Mucosa of stomach (tissue), 1 donor: ENCODE data around the gene ISY1.

Experiments used
- H3K27me3 ChIP-seq: one replicate; pipeline ENCODE4 v1.7.0; 2013; ENCODE audit warnings: mild to moderate bottlenecking, low read length; ENCODE audit not compliant: control insufficient read depth, insufficient read depth
- H3K36me3 ChIP-seq: one replicate; pipeline ENCODE4 v1.7.0; 2013; ENCODE audit warnings: low read length; ENCODE audit not compliant: control insufficient read depth, insufficient read depth
- H3K4me1 ChIP-seq: one replicate; pipeline ENCODE4 v1.7.0; 2013; ENCODE audit warnings: mild to moderate bottlenecking, low read length; ENCODE audit not compliant: control insufficient read depth, insufficient read depth
- H3K4me3 ChIP-seq: one replicate; pipeline ENCODE4 v1.7.0; 2013; ENCODE audit warnings: low read length
- H3K9ac ChIP-seq: one replicate; pipeline ENCODE4 v1.7.0; 2013; ENCODE audit warnings: mild to moderate bottlenecking, low read length, moderate library complexity
- H3K9me3 ChIP-seq: one replicate; pipeline ENCODE4 v1.7.0; 2013; ENCODE audit warnings: mild to moderate bottlenecking, low read length, moderate library complexity; ENCODE audit not compliant: control insufficient read depth
- donor health status: Pancreatic carcinoma.

ISY1 gene

DNA sequence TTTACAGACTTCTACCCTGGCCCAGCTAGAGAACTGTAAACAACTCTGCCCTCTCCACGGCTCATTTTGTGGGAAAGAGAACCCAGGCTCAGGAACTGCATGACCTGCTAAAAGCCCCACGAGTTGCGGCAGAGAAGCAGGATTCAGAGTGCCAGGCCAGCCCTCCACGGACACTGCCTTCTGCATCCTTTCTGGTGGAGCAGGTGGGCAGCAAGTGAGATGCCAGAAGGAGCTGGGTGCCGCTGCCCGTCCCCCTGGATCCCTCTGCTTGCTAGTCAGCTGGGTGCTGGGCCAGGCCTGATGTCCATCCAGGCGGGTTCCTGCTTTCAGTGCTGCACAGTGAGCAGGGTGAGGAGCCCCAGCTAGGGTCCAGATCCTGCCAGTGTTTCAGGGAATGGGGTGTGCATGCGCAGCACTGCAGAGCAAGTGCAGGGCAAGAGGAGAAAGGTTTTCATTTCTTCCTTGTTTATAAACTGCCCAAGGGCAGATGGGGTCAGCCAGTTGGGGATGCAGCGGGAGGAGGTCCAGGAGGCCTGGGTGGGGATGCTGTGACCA lies 34.1 kb downstream of the ISY1 start:
- Histone ChIP-seq H3K4me1 (peaks cover 15% of the 10 kb centered on the region), H3K9ac (no peak overlapping the region), H3K9me3 (no peaks in the 10 kb centered on the region), H3K36me3 (peaks cover 4% of the 10 kb centered on the region), H3K4me3 (no peak overlapping the region), H3K27me3 (no peaks in the 10 kb centered on the region)

DNA sequence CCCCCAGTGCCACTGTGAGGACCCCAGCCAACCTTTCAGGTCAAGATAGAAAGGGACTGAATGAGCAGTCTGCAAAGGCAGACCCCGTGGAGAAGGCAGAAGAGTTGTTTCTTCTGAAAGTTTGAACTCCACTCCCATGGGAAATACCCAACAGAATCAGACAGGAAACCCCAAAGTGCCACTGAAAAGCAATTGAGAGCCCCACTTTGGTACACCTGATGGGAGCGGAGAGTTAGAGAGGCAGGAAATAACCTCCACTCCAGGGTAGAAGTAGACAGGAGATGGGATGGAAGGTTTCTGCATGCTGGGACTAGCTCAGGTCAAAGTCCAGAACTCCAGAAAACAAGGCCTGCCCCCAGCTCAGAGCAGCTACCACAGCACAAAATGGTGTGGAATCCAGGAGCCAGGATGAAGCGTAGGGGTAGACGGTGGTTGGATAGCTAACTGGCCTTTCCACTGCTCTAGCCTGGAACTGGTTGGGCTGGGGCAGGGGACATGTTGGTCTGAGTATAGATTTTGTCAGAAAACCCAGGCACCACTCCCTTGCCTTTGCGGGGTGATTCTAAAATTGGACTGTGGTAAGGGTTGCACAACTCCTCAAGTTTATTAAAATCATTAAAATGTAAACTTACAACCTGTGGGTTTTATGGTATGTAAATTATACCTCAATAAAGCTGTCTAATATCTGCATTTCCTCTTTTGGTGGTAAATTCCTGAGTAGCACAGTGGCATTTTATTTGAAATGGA lies 37.4 kb downstream of the ISY1 start:
- H3K9me3 ChIP-seq, result no peaks in the 10 kb centered on the region
- H3K9ac ChIP-seq, result no peak overlapping the region
- H3K36me3 ChIP-seq, result no peaks in the 10 kb centered on the region
- H3K4me1 ChIP-seq, result peaks cover 34% of the 10 kb centered on the region
- H3K27me3 ChIP-seq, result no peaks in the 10 kb centered on the region
- no peak overlapping the region for H3K4me3 ChIP-seq

DNA sequence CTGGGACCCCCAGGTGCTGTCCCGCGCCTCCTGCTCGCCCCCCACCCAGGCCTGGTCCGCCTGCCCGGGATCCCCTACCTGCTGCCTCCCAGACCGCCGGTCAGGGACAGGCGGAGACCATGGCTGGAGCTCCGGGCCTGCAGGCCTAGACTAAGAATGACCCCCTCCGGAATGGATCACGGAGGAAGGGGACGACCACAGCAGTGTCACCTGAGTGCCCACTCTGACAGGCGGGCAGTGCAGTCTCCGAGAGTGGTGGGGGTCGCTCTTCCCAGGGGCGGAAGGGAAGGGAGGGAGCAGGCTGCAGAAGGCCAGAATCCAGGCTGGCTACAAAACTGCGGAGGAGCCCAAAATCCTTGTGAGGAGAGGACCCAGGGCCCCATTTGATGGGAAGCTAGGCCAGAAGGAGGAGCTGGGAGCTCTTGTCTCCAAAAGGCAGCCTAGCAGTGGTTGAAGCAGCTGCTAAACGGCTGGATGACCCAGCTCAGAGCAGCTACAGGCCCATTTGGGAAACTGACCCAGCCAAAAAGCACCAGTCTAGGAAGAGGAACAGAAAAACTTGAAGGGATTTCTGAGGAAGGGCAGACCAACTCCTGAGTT lies 38.4 kb downstream of the ISY1 start:
- Histone ChIP-seq H3K36me3 (no peaks in the 10 kb centered on the region), H3K27me3 (no peaks in the 10 kb centered on the region), H3K4me3 (no peak overlapping the region), H3K9me3 (no peaks in the 10 kb centered on the region), H3K4me1 (peaks cover 40% of the 10 kb centered on the region), H3K9ac (no peak overlapping the region)

DNA sequence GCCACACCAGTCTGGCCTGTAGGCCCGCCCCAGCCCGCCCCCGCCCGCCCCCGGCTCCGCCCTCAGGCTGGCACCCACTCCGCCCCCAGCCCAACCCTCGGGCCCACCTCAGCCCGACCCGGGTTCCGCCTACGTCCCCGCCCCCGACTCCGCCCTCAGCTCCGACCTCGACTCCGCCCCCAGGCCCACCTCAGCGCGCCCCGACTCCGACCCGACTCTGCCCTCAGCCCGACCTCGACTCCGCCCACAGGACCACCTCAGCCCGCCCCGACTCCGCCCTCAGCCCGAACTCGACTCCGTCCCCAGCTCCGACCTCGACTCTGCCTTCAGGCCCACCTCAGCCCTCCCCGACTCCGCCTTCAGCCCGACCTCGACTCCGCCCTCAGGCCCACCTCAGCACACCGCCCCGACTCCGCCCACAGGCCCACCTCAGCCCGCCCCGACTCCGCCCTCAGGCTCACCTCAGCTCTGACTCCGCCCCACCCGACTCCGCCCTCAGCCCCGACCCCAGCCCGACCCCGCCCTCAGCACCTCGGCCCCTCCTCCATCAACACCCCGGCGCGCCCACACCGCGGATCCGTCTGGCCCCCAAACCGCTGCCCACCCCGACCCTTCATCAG lies 39.0 kb downstream of the ISY1 start, which contains the start of gene RAB43:
Gene RAB43 (minus strand): TSS at position 13 of the 620 bp plus-strand sequence. CDS start 315 bp downstream, outside the sequence.
- no peaks in the 10 kb centered on the region for H3K27me3 ChIP-seq
- H3K9ac ChIP-seq, result peak within 1 kb of the TSS; percentile 93
- peaks cover 45% of the 10 kb centered on the region for H3K4me1 ChIP-seq
- no peaks in the 10 kb centered on the region for H3K9me3 ChIP-seq
- H3K4me3 ChIP-seq, result peak within 1 kb of the TSS; percentile 71
- H3K36me3 ChIP-seq, result no peaks in the 10 kb centered on the region

- peaks cover 50% of the 10 kb centered on the region for H3K4me1 ChIP-seq
- peak overlapping the region; percentile 93 for H3K9ac ChIP-seq
- no peaks in the 10 kb centered on the region for H3K36me3 ChIP-seq
- no peaks in the 10 kb centered on the region for H3K27me3 ChIP-seq
- H3K4me3 ChIP-seq, result peak overlapping the region; percentile 71
- H3K9me3 ChIP-seq, result no peaks in the 10 kb centered on the region
Measured at GRCh38 chr3:129121016-129121791, 39.7 kb downstream of the ISY1 start.

GRCh38 chr3:129120254-129121004 lies 40.4 kb downstream of the ISY1 start:
- Histone ChIP-seq H3K4me3 (peak overlapping the region; percentile 71), H3K36me3 (no peaks in the 10 kb centered on the region), H3K9ac (peak overlapping the region; percentile 93), H3K4me1 (peaks cover 50% of the 10 kb centered on the region), H3K27me3 (no peaks in the 10 kb centered on the region), H3K9me3 (no peaks in the 10 kb centered on the region)

GRCh38 chr3:129119365-129120100 lies 41.3 kb downstream of the ISY1 start:
- Histone ChIP-seq H3K9ac (peak overlapping the region; percentile 93), H3K4me1 (peaks cover 50% of the 10 kb centered on the region), H3K4me3 (peak overlapping the region; percentile 71), H3K9me3 (no peaks in the 10 kb centered on the region), H3K36me3 (peaks cover under 1% of the 10 kb centered on the region), H3K27me3 (no peaks in the 10 kb centered on the region)

GRCh38 chr3:129118745-129119144 lies 42.1 kb downstream of the ISY1 start:
- Histone ChIP-seq H3K27me3 (no peaks in the 10 kb centered on the region), H3K9me3 (no peaks in the 10 kb centered on the region), H3K36me3 (peaks cover 6% of the 10 kb centered on the region), H3K4me3 (no peak overlapping the region), H3K4me1 (peaks cover 50% of the 10 kb centered on the region), H3K9ac (no peak overlapping the region)

- Histone ChIP-seq H3K4me1 (peaks cover 35% of the 10 kb centered on the region), H3K36me3 (peaks cover 6% of the 10 kb centered on the region), H3K27me3 (no peaks in the 10 kb centered on the region), H3K4me3 (no peak overlapping the region), H3K9me3 (no peaks in the 10 kb centered on the region), H3K9ac (no peak overlapping the region)
Measured at GRCh38 chr3:129117134-129117533, 43.7 kb downstream of the ISY1 start.

DNA sequence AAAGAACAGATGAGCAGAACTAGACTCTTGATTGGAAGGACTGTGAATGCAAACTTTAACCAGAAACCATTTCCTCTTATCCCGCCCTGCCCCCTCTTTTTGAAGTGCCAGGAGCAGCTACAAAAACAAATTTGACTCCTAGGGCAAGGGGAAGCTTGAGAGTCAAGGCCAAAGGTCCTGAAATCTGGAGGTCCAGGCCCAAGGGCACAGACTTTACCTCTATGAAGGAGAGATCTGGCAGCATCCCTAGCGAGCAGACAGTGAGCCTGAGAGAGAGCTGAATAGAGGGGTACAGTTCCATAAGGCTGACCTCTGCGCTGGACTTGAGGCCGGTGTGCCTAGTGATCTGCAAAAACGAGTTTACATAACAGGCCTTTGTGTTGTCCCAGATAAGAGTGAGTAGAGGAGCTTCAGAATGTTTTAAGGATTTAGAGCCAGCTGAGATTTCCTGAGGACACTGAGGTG lies 44.3 kb downstream of the ISY1 start:
- Histone ChIP-seq H3K4me1 (peaks cover 35% of the 10 kb centered on the region), H3K9ac (no peak overlapping the region), H3K36me3 (peaks cover 6% of the 10 kb centered on the region), H3K4me3 (no peak overlapping the region), H3K9me3 (no peaks in the 10 kb centered on the region), H3K27me3 (no peaks in the 10 kb centered on the region)
